AG10803 (cell line): Measurements from ENCODE around the gene TECPR1.

Experiments
- DNase-seq: peaks from one replicate; pipeline ENCODE4 v3.0.0; 2010; ENCODE audit warnings: low read depth
- H3K4me3 ChIP-seq: 2 replicates; pipeline ENCODE4 v1.5.1; 2011; ENCODE audit warnings: mild to moderate bottlenecking, low read length, control low read depth
- TF ChIP-seq, protein P1 (sequence below): conservative IDR thresholded peaks from 2 replicates; pipeline ENCODE4 v1.5.1; 2011; ENCODE audit warnings: mild to moderate bottlenecking, low read length, control low read depth, inconsistent platforms

TECPR1 gene

DNA sequence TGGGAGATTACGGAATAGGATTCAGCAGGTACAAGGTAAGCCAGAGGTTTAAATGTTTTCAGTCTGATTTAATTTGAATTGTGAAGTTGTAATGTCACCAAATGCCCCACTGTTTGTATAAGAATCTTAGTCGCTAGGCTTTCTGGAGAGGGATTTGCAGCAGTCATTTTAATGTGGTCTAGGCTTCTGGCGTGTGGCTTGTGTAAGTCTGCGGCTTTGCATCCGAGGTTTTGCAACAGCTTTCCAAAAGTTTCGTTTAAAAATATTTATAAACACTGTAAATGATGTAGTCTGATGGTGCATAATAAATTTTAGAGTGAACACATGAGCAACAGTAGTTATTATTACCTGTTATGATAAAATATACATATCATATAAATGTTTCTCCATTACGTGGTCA is 66.9 kb downstream of the TECPR1 start:
- no peak overlapping the region for H3K4me3 ChIP-seq
- no peak for DNase-seq
- TF ChIP-seq, protein P1, sequence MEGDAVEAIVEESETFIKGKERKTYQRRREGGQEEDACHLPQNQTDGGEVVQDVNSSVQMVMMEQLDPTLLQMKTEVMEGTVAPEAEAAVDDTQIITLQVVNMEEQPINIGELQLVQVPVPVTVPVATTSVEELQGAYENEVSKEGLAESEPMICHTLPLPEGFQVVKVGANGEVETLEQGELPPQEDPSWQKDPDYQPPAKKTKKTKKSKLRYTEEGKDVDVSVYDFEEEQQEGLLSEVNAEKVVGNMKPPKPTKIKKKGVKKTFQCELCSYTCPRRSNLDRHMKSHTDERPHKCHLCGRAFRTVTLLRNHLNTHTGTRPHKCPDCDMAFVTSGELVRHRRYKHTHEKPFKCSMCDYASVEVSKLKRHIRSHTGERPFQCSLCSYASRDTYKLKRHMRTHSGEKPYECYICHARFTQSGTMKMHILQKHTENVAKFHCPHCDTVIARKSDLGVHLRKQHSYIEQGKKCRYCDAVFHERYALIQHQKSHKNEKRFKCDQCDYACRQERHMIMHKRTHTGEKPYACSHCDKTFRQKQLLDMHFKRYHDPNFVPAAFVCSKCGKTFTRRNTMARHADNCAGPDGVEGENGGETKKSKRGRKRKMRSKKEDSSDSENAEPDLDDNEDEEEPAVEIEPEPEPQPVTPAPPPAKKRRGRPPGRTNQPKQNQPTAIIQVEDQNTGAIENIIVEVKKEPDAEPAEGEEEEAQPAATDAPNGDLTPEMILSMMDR: no peak

DNA sequence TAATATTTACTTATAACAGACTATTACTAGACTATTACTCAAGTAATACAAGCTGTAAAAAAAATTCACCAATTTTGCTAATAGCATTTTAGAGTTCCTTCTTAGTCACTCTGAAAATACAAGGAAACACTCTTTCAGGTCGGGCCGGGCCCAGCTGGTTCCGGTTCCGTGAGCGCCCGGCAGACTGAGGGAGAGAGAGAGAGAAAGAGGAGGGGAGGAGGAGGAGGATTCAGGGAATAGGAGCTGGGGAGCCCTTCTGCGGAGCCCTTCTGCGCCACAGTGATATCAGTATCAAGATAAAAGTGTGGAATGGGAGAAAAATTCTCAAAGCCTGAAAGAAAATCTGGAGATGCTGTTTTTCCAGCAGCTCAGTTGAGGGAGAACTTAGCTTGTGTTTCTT is 71.3 kb downstream of the TECPR1 start:
- TF ChIP-seq, protein P1: no peak
- no peak overlapping the region for H3K4me3 ChIP-seq
- no peak for DNase-seq

DNA sequence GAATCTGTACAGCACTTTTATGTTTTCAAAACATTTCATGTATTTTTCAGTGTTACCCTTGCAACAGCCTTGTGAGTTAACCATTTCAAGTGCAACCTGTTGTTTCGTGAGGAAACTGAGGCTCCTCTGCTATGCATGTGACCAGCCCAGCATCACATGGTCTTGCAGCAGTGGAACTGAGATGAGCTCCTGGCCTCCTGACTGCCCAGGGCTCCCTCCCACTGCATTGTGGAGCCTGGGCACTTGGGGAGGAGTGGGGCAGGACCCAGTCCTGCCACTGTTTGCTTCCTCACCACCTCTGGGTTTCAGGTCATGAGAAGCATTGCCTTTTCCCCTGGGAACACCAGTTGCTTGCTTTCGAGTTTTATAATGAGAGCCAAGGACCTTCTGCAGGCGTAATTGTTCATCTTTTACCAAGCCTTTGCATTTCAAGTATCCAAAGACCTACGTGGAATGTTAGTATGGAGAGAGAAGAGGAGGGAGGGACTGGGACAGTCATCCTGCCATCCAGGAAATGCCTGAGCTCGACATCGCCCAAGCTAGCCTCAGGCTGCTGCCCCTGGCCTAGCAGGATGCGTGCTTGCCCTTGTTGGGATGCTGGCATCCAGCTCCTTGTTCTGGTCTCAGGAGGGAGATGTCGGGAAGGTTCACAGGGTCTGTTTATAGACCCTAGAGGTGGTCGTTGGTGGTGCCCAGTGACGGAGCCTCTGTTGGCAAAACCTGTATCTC is 73.1 kb downstream of the TECPR1 start:
- DNase-seq: no peak
- H3K4me3 ChIP-seq: no peak overlapping the region
- TF ChIP-seq, protein P1: no peak

DNA sequence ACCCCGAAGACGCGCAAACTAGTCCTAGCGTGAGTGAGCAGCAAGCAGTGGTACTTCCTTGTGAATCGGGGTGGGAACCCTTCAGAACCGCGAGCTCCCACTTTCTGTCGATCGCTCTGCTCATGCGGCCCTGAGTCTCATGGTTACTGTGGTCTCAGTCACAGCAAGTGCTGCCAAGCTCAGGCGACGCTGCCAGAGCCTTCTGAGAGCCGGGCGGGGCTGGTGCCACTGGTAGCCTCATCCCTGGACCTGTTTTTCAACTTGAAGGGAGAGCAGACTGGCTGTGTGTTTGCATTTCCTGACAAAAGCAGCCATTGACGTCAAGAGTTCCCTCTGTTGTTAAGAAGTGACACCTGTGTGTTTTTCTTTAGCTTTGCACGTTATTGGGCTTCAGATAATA is 73.7 kb downstream of the TECPR1 start:
- H3K4me3 ChIP-seq: no peak overlapping the region
- DNase-seq: no peak
- TF ChIP-seq, protein P1: no peak

DNA sequence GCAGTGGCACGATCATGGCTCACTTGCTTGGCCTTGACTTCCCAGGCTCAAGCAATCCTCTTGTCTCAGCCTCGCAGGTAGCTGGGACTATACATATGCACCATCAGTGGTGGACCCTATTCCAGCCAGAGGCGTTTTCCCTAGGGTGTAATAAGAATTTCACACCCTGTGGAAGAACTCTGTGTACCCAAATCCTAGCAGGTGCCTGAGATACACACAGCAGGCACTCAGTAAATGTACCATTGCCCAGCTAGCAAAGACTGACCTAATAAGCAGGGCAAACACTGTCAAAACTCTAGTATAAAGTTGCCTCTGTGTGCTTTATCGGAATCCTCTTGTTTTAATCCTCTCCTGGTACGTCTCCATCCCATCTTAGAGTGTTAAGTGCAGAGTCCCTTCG is 74.5 kb downstream of the TECPR1 start:
- TF ChIP-seq, protein P1: no peak
- no peak overlapping the region for H3K4me3 ChIP-seq
- no peak for DNase-seq

DNA sequence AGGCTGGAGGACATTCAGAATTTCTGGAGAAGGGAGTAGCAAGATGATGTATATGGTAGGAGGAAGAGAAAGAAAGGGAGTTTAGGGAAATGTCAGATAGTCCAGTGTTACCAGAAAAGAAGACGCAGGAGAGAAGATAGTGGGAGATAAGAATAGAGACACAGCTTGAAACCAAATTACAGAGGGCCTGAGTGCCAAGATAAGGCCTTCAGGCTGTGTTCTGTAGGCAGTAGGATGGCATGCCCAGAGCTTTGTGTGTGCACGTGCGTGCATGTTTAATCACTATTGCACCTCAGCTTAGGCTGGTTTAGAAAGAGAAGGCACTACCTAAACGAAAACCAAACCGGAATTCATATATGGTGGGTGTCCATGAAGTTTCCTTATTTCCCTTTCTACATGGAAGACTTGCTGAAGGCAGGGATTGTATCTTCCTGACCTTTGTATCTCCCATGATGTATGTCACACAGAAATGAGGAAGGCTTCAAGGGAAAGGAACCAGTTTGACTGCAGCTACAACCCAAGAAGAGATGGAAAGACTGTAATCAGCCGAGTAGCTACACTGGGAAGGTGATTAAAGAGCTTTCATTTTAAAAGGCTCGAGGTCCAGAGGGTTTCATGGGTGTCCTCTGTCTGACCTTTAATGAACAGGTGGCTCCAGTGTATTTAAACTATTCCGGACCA is 76.6 kb downstream of the TECPR1 start:
- TF ChIP-seq, protein P1: no peak
- H3K4me3 ChIP-seq: no peak overlapping the region
- no peak for DNase-seq
